Neutrophil (primary cell): Measurements from ENCODE around the gene ARHGEF17.

Experiments used
- H3K27ac ChIP-seq: fragments of 200-600 bp; sonication (generic); 2 replicates; pipeline ENCODE4 v1.5.1; 2016; ENCODE audit warnings: mild to moderate bottlenecking, moderate library complexity
- H3K27me3 ChIP-seq: fragments of 200-600 bp; sonication (generic); 2 replicates; pipeline ENCODE4 v1.6.0; 2016; ENCODE audit warnings: mild to moderate bottlenecking
- H3K36me3 ChIP-seq: fragments of 200-600 bp; sonication (generic); 2 replicates; pipeline ENCODE4 v1.5.1; 2017
- H3K4me1 ChIP-seq, 2 experiments: fragments of 200-600 bp in 1 of 2; sonication (generic) in 1 of 2; 1 replicate in 1 of 2; 2 replicates in 1 of 2; pipeline versions ENCODE4 v1.5.1 to v1.6.1; 2013 to 2016; ENCODE audit warnings: low read depth in 1 of 2, low read length in 1 of 2, mild to moderate bottlenecking in 1 of 2, moderate library complexity in 1 of 2; ENCODE audit not compliant: control insufficient read depth in 1 of 2, insufficient read depth in 1 of 2
- H3K4me3 ChIP-seq, 2 experiments: fragments of 200-600 bp in 1 of 2; sonication (generic) in 1 of 2; 1 replicate in 1 of 2; 2 replicates in 1 of 2; pipeline ENCODE4 v1.5.1; 2013 to 2016; ENCODE audit warnings: low read depth in 1 of 2, low read length in 1 of 2, mild to moderate bottlenecking in 1 of 2, moderate library complexity in 1 of 2
- H3K9me3 ChIP-seq: fragments of 200-600 bp; sonication (generic); 2 replicates; pipeline ENCODE4 v1.5.1; 2016
- CTCF ChIP-seq: fragments of 200-600 bp; sonication (generic); IDR thresholded peaks from 2 replicates; pipeline ENCODE4 v1.5.1; 2016; ENCODE audit warnings: antibody characterized with exemption

The ARHGEF17 gene

DNA sequence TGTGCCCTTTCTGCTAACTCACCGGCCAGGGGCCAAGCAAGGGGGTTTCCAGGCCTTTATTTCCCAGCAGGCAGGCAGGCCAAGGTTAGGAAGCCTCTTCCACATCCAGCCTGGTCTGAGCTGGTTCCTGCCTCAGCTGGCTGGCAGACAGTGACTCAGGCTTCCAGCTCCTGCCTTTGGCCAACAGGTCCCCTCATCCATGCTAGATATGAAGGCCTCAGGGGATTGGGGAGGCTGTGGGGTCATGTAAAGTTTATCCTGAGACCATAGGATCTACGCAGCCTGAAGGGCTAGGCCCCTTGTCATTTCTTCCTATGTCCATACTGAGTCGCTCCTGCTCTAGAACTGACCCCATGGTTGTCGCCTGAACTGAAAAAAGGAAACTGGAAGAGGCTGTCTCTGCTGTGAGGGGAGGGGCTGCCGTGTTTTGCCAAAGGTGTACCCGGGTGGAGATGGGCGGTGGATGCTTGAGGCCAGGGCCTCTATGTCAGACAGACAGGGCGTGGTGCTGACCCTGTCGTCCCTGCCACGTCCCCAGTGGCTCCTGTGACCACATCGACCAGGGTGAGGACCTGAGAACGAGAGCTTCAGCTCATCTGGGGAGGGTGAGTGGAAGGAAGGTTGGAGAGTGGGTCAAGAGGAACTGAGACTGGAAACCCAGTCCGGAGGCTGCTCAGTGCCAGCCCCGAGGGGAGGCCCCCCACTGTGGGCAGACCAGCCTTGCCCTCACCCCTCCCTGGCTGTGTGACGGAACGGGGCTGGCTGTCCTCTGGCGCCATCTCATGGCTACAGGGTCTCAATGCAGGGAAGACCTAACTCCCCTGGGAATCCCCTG, 19.0 kb upstream of the ARHGEF17 start:
- Histone ChIP-seq H3K4me3 (peak overlapping the region; percentile 53 to 65), H3K4me1 (peaks cover 26 to 30% of the 10 kb centered on the region in 2 experiments), H3K9me3 (no peaks in the 10 kb centered on the region), H3K27me3 (no peaks in the 10 kb centered on the region), H3K27ac (peak overlapping the region; percentile 87), H3K36me3 (no peaks in the 10 kb centered on the region)
- TF ChIP-seq CTCF: peak; percentile 89

- Histone ChIP-seq H3K36me3 (no peaks in the 10 kb centered on the region), H3K9me3 (no peaks in the 10 kb centered on the region), H3K27ac (no peak overlapping the region), H3K4me3 (no peak overlapping the region), H3K4me1 (peaks cover 31 to 35% of the 10 kb centered on the region in 2 experiments), H3K27me3 (no peaks in the 10 kb centered on the region)
- no peak for TF ChIP-seq CTCF
These were observed 17.5 kb upstream of the ARHGEF17 start for GRCh38 chr11:73290536-73290935.

GRCh38 chr11:73291196-73291595, 16.9 kb upstream of the ARHGEF17 start:
- no peak for TF ChIP-seq CTCF
- Histone ChIP-seq H3K36me3 (no peaks in the 10 kb centered on the region), H3K4me1 (peaks cover 35 to 39% of the 10 kb centered on the region in 2 experiments), H3K27me3 (no peaks in the 10 kb centered on the region), H3K9me3 (no peaks in the 10 kb centered on the region), H3K27ac (no peak overlapping the region), H3K4me3 (no peak overlapping the region)

- Histone ChIP-seq H3K9me3 (no peaks in the 10 kb centered on the region), H3K27me3 (no peaks in the 10 kb centered on the region), H3K36me3 (no peaks in the 10 kb centered on the region), H3K4me3 (no peak overlapping the region), H3K4me1 (peaks cover 35 to 37% of the 10 kb centered on the region in 2 experiments), H3K27ac (no peak overlapping the region)
- TF ChIP-seq CTCF: no peak
These were observed 16.1 kb upstream of the ARHGEF17 start for GRCh38 chr11:73291781-73292524.

GRCh38 chr11:73292525-73292894, 15.6 kb upstream of the ARHGEF17 start:
- Histone ChIP-seq H3K9me3 (no peaks in the 10 kb centered on the region), H3K36me3 (no peaks in the 10 kb centered on the region), H3K27ac (no peak overlapping the region), H3K4me1 (peaks cover 31 to 32% of the 10 kb centered on the region in 2 experiments), H3K4me3 (no peak overlapping the region), H3K27me3 (no peaks in the 10 kb centered on the region)
- TF ChIP-seq CTCF: no peak
